Amniotic epithelial cell (primary cell): ENCODE data around the gene AMPD2.

Source experiments
- DNase-seq: peaks from one replicate; pipeline ENCODE4 v3.0.0-alpha.2; 2010; ENCODE audit warnings: low read depth

The AMPD2 gene

DNA sequence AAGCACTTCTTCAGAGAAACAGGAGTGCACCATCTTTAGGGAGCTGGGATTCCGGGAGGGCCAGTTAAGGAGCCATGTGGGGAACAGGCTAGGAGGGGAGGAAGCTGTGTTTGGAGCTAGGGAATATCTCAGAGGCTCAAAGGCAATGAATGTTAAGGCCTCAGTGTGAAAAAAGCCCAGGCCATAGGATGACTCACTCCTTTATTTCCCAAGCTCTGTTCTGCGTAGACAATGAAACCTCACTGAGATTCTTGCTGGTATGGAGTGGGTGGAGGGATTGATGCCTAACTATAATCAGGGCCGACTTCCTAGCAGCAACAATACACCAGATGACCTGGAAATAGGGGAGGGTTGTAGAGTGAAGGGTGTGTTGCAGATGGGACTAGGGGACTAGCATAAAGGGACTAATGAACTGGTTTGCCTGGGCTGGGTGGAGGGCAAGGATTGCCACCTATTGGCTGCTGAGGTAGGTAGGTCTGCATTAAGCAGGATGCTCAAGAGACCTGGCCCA lies 2.3 kb upstream of the AMPD2 start:
- DNase-seq: peak; percentile 95

GRCh38 chr1:109618661-109619575 lies 719 bp upstream of the AMPD2 start:
- no peak for DNase-seq

GRCh38 chr1:109620401-109620791 lies 759 bp downstream of the AMPD2 start:
- DNase-seq: peak; percentile 65

DNA sequence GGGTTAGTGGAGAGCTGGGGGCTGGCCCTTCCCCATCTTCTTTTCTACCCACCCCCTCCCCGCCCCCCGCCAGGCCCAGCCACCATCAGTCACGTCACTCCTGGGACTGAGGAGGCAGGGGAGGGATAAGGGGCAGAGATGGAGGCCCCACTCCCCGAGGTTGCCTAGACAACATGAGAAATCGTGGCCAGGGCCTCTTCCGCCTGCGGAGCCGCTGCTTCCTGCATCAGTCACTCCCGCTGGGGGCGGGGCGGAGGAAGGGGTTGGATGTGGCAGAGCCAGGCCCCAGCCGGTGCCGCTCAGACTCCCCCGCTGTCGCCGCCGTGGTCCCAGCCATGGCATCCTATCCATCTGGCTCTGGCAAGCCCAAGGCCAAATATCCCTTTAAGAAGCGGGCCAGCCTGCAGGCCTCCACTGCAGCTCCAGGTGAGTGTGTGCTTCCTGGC lies 1.2 kb downstream of the AMPD2 start:
- peak; percentile 95 for DNase-seq

- DNase-seq: no peak
Observed at GRCh38 chr1:109621379-109622136, 1.9 kb downstream of the AMPD2 start.

GRCh38 chr1:109622137-109622892 lies 2.7 kb downstream of the AMPD2 start:
- no peak for DNase-seq

DNA sequence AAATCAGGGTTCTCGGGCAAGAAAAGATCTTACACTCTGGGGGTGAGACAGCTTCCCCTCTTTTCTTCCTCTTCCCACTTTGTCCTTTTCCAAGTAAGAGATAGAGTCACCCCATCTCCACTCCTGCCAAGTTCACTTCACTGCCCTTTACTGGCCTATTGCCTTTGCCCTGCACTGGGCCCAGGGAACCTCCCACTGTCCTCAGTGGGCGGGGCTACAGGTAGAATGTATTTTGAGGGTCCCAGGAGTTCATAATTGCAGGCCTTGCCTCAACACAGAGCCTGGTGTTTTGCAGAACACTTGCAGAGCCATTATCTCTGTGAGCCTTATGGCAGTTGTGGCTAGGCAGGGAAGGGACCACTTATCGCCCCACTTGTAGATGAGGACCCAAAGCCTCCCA lies 3.3 kb downstream of the AMPD2 start:
- no peak for DNase-seq

DNA sequence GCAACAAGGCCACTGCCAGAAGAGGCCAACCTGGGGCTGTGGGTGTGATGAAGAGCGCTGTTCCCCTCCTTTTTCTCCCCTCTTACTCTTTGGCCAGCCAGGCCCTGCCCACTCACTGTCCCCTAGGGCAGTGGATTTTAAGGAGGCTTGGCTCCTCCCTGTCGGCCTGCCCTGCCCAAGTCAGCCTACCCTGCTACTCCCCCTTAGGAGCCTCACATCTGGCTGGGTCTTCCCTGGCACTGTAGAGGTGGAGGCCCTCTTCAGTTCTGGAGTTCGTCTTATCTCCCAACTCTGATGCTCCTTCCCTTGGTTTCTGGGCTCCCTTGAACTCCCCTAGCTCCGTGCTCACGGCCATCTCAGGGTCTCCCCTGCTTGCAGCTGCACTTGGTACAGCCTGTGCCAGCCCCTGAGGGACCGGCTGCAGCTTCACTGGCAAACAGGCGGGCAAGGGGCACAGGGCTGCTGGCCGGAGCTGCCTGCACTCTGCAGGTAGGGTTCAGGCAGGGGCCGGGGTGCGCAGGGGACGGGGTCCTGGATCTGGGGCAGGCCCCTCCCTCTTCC lies 4.0 kb downstream of the AMPD2 start:
- no peak for DNase-seq

- no peak for DNase-seq
Observed at GRCh38 chr1:109624201-109625010, 4.8 kb downstream of the AMPD2 start.

DNA sequence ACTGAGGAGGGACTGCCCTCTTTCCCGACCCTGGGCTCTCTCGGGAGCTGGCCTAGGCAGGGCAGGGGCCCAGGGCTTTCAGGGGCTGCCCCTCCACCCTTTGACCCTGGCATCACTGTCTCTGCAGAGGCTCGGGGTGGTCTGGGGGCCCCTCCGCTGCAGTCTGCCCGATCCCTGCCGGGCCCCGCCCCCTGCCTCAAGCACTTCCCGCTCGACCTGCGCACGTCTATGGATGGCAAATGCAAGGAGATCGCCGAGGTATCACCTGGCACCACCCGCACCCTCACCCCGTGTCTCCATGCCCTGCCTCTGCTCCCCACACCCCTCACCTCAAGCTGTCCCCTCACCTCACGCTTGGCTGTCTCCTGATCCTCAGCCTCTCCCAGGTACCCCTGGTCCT lies 5.5 kb downstream of the AMPD2 start:
- no peak for DNase-seq

DNA sequence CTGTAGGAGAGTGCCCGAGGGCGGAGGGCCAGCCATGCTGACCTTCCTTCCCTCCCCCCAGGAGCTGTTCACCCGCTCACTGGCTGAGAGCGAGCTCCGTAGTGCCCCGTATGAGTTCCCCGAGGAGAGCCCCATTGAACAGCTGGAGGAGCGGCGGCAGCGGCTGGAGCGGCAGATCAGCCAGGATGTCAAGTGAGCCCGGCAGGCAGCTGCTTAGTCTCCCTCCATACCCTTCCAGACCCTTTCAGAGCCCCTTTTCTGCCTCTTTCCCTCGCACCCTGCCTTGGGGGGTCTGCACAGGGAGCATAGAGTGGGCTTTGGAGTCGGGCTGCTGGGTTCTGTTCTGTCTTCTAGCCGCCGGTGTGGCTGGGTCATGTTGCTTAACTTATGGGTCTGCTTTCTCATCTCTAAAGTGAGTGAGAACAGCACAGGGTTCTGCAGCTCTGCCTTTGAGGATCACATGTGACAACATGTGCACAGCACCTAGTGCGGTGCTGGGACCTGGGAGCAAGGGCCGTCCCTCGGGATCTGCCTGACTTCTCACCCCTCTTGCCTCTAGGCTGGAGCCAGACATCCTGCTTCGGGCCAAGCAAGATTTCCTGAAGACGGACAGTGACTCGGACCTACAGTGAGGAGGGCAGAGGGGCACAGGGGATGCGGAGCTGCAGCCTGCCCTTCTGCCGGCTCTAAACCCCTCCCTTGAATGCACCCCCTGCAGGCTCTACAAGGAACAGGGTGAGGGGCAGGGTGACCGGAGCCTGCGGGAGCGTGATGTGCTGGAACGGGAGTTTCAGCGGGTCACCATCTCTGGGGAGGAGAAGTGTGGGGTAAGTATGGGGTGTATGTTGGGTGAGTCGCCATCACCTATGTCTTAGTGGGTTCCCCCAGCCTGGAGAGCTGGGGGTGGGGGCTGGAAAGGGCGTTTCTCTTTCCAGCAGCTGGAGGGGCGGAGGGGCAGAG lies 6.2 kb downstream of the AMPD2 start:
- DNase-seq: no peak

GRCh38 chr1:109626682-109627408 lies 7.2 kb downstream of the AMPD2 start:
- DNase-seq: no peak

DNA sequence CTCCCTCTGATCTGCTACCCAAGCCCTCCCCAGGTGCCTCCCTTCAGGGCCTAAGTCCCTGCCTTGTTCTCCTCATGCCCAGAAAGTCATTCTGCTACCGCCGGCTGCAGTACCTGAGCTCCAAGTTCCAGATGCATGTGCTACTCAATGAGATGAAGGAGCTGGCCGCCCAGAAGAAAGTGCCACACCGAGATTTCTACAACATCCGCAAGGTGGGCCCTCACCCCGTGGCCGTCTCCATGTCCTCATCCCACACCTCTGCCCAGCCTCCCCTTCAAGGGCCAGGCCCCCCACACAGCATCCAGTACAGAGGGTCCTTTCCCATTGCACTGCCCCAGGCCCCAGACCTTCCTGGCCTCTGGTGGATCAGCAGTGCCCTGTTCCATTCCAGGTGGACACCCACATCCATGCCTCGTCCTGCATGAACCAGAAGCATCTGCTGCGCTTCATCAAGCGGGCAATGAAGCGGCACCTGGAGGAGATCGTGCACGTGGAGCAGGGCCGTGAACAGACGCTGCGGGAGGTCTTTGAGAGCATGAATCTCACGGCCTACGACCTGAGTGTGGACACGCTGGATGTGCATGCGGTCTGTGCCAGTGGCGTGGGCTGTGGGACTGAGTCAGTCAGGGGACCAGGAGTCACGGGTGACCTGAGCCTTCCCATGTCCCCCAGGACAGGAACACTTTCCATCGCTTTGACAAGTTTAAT lies 8.2 kb downstream of the AMPD2 start:
- DNase-seq: no peak

DNA sequence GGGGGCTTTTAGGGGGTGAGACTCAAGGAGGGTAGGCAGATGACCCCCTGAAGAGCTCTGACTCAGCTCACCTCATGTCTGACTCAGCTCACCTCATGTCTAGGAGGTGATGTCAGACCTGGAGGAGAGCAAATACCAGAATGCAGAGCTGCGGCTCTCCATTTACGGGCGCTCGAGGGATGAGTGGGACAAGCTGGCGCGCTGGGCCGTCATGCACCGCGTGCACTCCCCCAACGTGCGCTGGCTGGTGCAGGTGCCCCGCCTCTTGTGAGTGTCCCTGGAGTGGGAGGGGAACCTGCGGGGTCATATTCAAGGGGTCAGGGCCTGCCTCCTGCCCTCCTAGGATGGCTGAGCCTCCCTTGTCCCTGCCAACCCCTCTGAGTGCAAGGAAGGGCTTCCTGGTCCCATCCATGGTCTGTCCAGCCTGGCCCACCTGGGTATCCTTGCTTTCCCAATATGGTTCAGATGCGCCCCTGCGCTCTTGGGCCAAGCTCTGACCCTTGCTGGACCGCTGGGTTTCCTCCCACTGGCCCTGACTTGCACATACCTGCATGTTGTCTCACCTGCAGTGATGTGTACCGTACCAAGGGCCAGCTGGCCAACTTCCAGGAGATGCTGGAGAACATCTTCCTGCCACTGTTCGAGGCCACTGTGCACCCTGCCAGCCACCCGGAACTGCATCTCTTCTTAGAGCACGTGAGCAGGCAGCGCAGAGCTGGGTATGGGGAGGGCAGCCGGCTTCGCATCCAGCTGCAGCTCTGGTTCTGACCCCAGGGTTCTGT lies 9.1 kb downstream of the AMPD2 start:
- DNase-seq: peak; percentile 81

GRCh38 chr1:109629372-109630030 lies 9.9 kb downstream of the AMPD2 start:
- no peak for DNase-seq

DNA sequence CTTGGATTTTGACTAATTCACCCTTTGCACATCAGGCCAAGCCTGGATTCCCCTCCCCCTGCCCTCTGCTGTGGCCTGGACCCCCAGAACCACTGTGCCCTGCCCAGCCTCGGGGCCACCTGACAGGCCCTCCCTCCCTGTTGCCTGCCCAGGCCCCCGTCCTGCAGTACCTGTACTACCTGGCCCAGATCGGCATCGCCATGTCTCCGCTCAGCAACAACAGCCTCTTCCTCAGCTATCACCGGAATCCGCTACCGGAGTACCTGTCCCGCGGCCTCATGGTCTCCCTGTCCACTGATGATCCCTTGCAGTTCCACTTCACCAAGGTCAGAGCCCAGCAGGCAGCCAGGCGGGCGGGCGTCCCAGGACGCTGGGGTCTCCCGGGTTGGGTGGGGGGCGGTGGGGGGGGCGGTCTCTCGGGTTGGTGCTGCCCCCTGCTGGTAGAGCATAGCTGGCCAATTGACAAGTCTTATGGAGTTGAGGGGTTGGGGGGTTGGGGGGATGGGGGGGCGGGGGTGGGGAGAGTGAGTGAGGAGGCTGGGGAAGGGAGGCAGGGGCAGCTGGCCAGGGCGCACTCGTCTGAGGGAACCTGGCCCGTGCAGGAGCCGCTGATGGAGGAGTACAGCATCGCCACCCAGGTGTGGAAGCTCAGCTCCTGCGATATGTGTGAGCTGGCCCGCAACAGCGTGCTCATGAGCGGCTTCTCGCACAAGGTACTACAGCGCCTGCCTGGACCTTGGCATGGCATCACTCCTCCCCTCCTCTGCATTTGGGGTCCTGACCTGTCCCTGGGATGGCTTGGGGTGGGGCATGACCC lies 10.7 kb downstream of the AMPD2 start:
- no peak for DNase-seq
